Natural killer cell treated with Interleukin-12 subunit alpha and Interleukin-12 subunit beta and Interleukin-15 and Interleukin-18, amount 100 ng/mL, for 72 hours (primary cell): ENCODE data around the gene UBN2. TPM values are rescaled to one million over a fixed set of nuclear protein-coding genes. Genes with fewer than 3 reads are reported as not detected.
"Not testable (repeated sequence)": the region's sequence is repeated elsewhere in the genome, so short reads cannot be mapped to it uniquely, and the experiment has no call there.

ENCODE experiments used
- ATAC-seq, 2 donors: fragments of 150-1000 bp; cut with Tn5 transposase in 1 of 2; sonication (Bioruptor Pico), chemical (Tn5 transposase) in 1 of 2; 2 replicates each; pipeline ENCODE4 v1.10.0; 2021
- DNase-seq: peaks from one replicate; pipeline ENCODE4 v3.0.0; 2022; ENCODE audit warnings: low spot score
- H3K27ac Mint-ChIP-seq, 2 donors: 1 replicate in 1 of 2; 2 replicates in 1 of 2; pipeline ENCODE4 v1.8.0; 2022; ENCODE audit warnings: mixed read lengths in 2 of 2, mild to moderate bottlenecking in 1 of 2, moderate library complexity in 1 of 2
- H3K27me3 Mint-ChIP-seq, 2 donors: 1 replicate in 1 of 2; 2 replicates in 1 of 2; pipeline ENCODE4 v1.8.0; 2022; ENCODE audit warnings: mixed read lengths in 2 of 2
- H3K36me3 Mint-ChIP-seq: one replicate; pipeline ENCODE4 v1.8.0; 2022; ENCODE audit warnings: mixed read lengths
- H3K4me1 Mint-ChIP-seq, 2 donors: 1 replicate in 1 of 2; 2 replicates in 1 of 2; pipeline ENCODE4 v1.8.0; 2022; ENCODE audit warnings: low read depth in 2 of 2, mixed read lengths in 2 of 2, mild to moderate bottlenecking in 1 of 2
- H3K4me3 Mint-ChIP-seq: one replicate; pipeline ENCODE4 v1.8.0; 2022; ENCODE audit warnings: mixed read lengths
- H3K9me3 Mint-ChIP-seq: 2 replicates; pipeline ENCODE4 v1.8.0; 2022; ENCODE audit warnings: mixed read lengths
- total RNA-seq, 2 donors: library from RNA; stranded (reverse); gene quantifications; one replicate each; pipeline ENCODE4 v1.2.3, GENCODE V29; 2022

The UBN2 gene
- total RNA-seq, 2 donors from 2014 or later = 14.7 to 17.9 TPM

DNA sequence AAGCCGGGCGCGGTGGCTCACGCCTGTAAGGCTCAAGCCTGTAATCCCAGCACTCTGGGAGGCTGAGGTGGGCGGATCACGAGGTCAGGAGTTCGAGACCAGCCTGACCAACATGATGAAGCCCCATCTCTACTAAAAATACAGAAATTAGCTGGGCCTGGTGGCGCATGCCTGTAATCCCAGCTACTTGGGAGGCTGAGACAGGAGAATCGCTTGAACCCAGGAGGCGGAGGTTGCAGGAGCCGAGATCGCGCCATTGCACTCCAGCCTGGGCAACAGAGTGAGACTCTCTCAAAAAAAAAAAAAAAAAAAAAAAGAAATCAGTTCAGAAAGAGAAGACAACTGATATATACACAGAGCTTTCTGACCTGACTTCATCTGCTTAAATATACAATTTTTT lies 102.4 kb downstream of the UBN2 start:
- not testable (repeated sequence) for DNase-seq, ATAC-seq, H3K4me3 Mint-ChIP-seq, H3K27me3 Mint-ChIP-seq, H3K9me3 Mint-ChIP-seq, H3K27ac Mint-ChIP-seq, H3K36me3 Mint-ChIP-seq, H3K4me1 Mint-ChIP-seq

DNA sequence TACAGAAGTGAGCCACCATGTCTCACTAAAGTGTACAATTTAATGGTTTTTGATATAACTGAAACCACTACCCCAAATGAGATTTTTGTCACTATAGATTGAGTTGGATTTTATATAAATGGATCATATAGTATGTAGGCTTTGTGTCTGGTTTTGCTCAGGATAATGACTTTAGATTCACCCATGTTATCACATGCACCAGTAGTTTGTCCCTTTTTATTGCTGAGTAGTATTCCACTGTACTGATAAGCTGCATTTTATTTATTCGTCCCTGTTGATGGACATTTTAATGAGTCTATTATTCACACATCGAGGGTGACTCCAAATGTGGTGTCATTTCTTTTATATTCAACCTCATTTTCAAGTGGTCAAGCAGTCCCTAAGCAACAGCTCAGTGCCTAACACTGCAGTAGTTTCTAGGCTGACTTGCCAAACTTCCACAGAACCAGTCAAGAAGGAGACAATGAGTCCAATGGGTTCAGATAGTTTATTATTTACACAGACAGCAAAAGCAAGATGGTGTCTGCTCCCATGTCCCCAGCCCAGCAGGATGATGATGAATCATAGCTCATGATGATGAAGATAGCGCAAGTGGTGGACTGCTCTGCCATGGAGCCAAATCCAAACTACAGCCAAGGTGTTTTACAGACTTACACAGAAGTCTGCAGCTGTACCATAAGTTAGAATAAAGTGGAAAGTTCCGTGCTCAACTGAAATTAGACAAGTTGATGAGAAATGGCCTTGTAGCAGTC lies 103.5 kb downstream of the UBN2 start:
- no peak overlapping the region for H3K4me3 Mint-ChIP-seq
- H3K36me3 Mint-ChIP-seq = peaks cover 6% of the 10 kb centered on the region
- no peak for ATAC-seq
- H3K4me1 Mint-ChIP-seq = peaks cover 7 to 14% of the 10 kb centered on the region in 2 donors
- H3K9me3 Mint-ChIP-seq = peaks cover 5% of the 10 kb centered on the region
- no peak overlapping the region for H3K27ac Mint-ChIP-seq
- no peak for DNase-seq
- no peaks in the 10 kb centered on the region for H3K27me3 Mint-ChIP-seq

DNA sequence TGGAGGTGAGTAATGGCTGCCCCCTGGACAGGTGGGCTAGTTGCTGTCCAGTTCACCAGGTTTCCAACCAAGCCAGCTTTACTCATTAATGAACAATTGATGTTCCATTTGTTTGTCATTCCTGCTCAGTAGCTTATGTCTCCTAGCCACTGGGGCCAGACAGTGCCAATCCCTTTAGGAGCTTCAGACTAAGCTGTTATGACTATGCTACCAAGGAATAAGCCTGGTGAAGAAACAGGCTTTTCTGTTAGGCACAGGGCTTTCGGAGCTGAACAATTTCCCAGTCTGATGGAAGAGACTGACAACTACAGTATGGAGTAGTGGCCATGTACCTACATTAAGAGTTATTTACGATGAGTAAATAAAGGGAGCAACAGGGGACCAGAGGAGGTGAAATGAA lies 108.0 kb downstream of the UBN2 start:
- H3K27ac Mint-ChIP-seq = peak overlapping the region; percentile 99 to 100
- peaks cover 26 to 28% of the 10 kb centered on the region in 2 donors for H3K4me1 Mint-ChIP-seq
- H3K4me3 Mint-ChIP-seq = peak overlapping the region; percentile 86
- H3K27me3 Mint-ChIP-seq = no peaks in the 10 kb centered on the region
- H3K36me3 Mint-ChIP-seq = peaks cover 13% of the 10 kb centered on the region
- H3K9me3 Mint-ChIP-seq = peaks cover 5% of the 10 kb centered on the region
- DNase-seq (no peak), ATAC-seq (no peak)

DNA sequence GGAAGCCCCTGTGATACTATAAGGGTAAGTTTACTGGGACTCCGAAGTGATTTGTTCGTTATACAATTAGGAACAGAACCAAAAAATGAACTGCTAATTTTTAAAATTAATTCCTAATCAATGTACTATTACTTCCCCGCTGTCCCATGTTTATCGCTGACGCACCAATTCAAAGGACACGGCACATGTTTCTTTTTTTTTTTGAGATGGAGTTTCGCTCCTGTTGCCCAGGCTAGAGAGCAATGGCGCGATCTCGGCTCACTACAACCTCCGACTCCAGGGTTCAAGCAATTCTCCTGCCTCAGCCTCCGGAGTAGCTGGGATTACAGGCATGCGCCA lies 108.6 kb downstream of the UBN2 start:
- ATAC-seq (no peak), DNase-seq (no peak)
- H3K27me3 Mint-ChIP-seq = no peaks in the 10 kb centered on the region
- peak overlapping the region; percentile 99 to 100 for H3K27ac Mint-ChIP-seq
- H3K36me3 Mint-ChIP-seq = peaks cover 13% of the 10 kb centered on the region
- H3K4me3 Mint-ChIP-seq = peak overlapping the region; percentile 86
- H3K9me3 Mint-ChIP-seq = peaks cover 5% of the 10 kb centered on the region
- H3K4me1 Mint-ChIP-seq = peaks cover 26 to 28% of the 10 kb centered on the region in 2 donors

DNA sequence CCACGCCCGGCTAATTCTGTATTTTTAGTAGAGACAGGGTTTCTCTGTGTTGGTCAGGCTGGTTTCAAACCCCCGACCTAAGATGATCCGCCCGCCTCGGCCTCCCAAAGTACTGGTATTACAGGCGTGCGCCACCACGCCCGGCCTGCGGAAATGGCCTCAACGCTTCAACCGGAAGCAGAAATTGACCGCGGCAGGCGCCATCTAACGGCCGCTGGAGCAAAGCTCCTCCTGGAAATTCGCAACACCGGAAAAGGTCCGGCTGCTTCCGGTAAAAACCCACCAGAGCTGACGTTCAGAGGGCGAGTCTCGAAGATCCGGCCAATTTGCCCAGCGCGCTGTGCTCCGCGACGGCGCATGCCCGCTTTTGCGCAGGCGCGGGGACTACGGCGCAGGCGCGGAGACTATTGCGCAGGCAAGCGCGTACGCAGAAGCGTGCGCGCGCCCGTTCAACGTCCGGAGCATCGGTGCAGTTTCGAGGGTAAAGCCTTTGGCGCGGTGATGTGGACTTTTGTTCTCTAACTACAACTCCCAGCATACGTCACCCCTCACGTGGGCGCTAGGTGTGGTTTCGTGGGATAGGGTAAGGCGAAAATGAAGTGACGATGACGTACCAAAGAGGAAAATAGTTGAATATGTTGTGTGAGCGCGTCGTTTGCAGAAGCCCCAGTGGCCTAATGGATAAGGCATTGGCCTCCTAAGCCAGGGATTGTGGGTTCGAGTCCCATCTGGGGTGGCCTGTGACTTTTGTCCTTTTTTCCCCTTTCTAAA lies 109.2 kb downstream of the UBN2 start:
- DNase-seq = peak; percentile 98
- peak overlapping the region; percentile 86 for H3K4me3 Mint-ChIP-seq
- H3K27ac Mint-ChIP-seq = peak overlapping the region; percentile 99 to 100

DNA sequence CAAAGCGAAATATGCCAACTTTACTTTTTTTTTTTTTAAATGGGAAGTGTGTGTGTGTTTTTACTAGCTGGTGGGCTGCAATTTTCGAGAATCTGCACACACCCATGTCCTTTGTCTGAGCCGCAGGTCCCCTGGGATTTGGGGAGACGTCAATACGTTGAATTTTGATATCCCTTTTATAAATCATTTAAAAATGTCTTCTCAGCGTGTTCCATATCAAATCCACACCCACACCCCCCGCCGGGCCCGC lies 109.7 kb downstream of the UBN2 start:
- Mint-ChIP-seq H3K4me1 (peaks cover 26 to 28% of the 10 kb centered on the region in 2 donors), H3K27me3 (no peaks in the 10 kb centered on the region), H3K9me3 (peaks cover 5% of the 10 kb centered on the region), H3K4me3 (peak overlapping the region; percentile 86), H3K36me3 (peaks cover 13% of the 10 kb centered on the region), H3K27ac (peak overlapping the region; percentile 99 to 100)
- DNase-seq (no peak), ATAC-seq (no peak)

More for the DNA sequence above, 109.2 kb downstream of the UBN2 start:
- peak; percentile 89 to 92 for ATAC-seq
- H3K36me3 Mint-ChIP-seq = peaks cover 13% of the 10 kb centered on the region
- no peaks in the 10 kb centered on the region for H3K27me3 Mint-ChIP-seq
- H3K9me3 Mint-ChIP-seq = peaks cover 5% of the 10 kb centered on the region
- H3K4me1 Mint-ChIP-seq = peaks cover 26 to 28% of the 10 kb centered on the region in 2 donors

DNA sequence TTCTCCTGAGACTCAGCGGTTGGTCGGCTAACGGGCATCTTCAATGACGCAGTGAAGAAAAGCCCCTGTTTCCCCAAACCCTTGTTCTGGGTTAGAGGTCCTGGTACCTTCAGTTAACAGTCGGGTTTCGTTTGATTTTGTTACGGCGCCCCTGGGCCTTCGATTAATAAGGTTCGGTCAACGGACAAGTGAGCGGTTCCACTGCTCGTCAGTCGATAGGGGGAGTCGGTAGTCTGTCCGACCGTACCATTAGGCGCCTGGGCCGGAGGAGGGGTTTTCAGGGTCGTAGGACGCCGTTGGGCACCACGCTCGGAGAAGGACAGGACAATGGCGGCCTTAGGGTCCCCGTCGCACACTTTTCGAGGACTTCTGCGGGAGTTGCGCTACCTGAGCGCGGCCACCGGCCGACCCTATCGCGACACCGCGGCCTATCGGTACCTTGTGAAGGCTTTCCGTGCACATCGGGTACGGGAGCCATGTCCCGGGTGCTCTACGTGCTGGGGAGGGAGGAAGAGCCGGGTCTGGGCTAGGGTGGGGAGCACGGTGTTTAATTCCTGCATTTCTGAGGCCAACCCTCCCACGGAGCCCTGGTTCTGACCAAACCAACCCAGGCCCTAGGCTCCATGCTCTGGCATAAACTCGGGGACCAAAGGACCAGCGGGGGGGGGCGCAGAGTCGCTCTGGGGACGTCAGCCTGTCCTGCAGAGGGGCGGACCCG lies 110.2 kb downstream of the UBN2 start, which contains the start of gene FMC1:
Gene FMC1 (plus strand): TSS at position 280 of the 718 bp plus-strand sequence. CDS start 48 bp downstream, at position 328.
- peaks cover 5% of the 10 kb centered on the region for H3K9me3 Mint-ChIP-seq
- H3K4me1 Mint-ChIP-seq = peaks cover 26 to 28% of the 10 kb centered on the region in 2 donors
- DNase-seq = peak; percentile 91
- peak; percentile 74 to 78 for ATAC-seq
- peaks cover 13% of the 10 kb centered on the region for H3K36me3 Mint-ChIP-seq
- peak within 1 kb of the TSS; percentile 86 for H3K4me3 Mint-ChIP-seq
- H3K27ac Mint-ChIP-seq = peak within 1 kb of the TSS; percentile 99 to 100
- H3K27me3 Mint-ChIP-seq = no peaks in the 10 kb centered on the region

DNA sequence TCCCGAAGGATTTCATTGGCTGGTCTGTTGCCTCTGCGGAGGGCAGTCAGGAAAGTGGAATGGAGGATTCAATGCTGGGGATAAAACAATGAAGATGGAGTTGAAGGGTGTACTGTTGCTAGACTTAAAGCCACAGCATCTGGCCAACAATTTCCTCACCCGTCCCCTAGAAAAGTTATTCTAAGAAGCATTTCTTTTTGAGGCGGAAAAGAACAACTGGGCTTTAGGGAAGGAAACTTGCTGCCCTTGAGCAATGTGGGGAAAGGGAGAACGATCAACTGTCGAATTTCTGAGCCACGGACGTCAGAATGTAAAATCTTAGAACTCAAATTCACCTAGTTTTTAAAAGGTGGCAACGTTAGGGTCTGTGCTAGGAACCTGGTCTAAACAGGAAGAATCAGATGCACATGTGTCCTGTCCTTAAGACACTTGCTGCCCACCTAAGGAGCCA lies 110.8 kb downstream of the UBN2 start:
- H3K9me3 Mint-ChIP-seq = peaks cover 5% of the 10 kb centered on the region
- no peaks in the 10 kb centered on the region for H3K27me3 Mint-ChIP-seq
- H3K27ac Mint-ChIP-seq = peak overlapping the region; percentile 99 to 100
- no peak for DNase-seq
- peak overlapping the region; percentile 86 for H3K4me3 Mint-ChIP-seq
- no peak for ATAC-seq
- peaks cover 15% of the 10 kb centered on the region for H3K36me3 Mint-ChIP-seq
- peaks cover 26 to 28% of the 10 kb centered on the region in 2 donors for H3K4me1 Mint-ChIP-seq

DNA sequence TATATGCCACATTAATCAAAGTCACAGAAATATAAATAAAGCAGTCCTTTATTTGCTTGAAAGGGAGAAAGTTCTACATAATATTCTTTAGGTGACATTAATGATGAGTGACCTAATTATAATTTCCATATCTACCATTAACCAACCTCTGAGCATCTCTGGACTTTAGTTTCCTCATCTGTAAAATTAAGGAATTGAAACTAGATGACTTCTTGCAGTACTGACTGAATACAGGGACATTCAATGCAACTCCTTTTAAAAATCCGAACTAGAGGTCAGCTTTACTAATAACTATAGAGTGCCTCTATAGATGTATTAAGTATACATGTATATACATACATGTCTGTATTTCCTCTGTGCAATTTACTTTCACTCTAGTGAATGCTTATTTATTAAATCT lies 114.0 kb downstream of the UBN2 start:
- H3K4me1 Mint-ChIP-seq = peaks cover 20% of the 10 kb centered on the region in 2 donors
- H3K27ac Mint-ChIP-seq = no peak overlapping the region
- DNase-seq (no peak), ATAC-seq (no peak)
- H3K9me3 Mint-ChIP-seq = no peaks in the 10 kb centered on the region
- H3K4me3 Mint-ChIP-seq = no peak overlapping the region
- peaks cover 12% of the 10 kb centered on the region for H3K36me3 Mint-ChIP-seq
- H3K27me3 Mint-ChIP-seq = no peaks in the 10 kb centered on the region

DNA sequence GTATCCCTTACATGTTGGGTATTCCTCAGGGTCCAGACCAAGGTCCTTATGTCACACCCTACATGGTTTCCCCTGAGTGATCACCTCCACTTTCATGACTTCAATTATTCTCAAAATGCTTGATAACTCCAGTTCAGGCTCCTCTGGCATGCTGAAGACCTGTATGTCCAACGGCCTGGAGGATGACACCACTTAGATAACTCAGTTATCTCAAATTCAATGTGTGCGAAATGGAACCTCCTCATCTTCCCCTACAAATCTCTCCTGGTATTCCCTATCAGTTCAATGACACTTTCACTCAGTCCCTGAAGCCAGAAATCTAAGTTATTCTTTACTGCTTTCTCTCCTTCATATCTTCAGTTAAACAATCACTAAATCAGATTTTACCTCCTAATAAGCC lies 120.0 kb downstream of the UBN2 start:
- Mint-ChIP-seq H3K4me1 (peaks cover 0 to 13% of the 10 kb centered on the region in 2 donors), H3K27ac (no peak overlapping the region), H3K27me3 (no peaks in the 10 kb centered on the region), H3K36me3 (peaks cover 11% of the 10 kb centered on the region), H3K9me3 (no peaks in the 10 kb centered on the region), H3K4me3 (no peak overlapping the region)
- ATAC-seq (no peak), DNase-seq (no peak)

DNA sequence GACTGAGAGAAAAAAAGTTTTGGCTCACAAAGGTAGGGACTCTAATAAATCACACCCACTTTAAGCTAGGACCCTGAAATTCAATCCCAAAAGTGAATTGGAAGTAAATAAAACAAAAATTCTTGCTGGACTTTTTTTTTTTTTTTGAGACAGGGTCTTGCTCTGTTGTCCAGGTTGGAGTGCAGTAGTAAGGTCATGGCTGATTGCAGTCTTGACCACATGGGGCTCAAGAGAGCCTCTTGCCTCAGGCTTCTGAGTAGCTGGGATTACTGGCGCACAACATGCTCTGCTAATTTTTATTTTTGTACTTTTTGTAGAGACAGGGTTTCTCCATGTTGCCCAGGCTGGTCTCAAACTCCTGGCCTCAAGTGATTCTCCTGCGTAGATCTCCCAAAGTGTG lies 123.7 kb downstream of the UBN2 start:
- peaks cover 6% of the 10 kb centered on the region for H3K36me3 Mint-ChIP-seq
- DNase-seq = no peak
- no peaks in the 10 kb centered on the region for H3K27me3 Mint-ChIP-seq
- no peak for ATAC-seq
- H3K27ac Mint-ChIP-seq = no peak overlapping the region
- no peak overlapping the region for H3K4me3 Mint-ChIP-seq
- peaks cover 0 to 19% of the 10 kb centered on the region in 2 donors for H3K4me1 Mint-ChIP-seq
- H3K9me3 Mint-ChIP-seq = no peaks in the 10 kb centered on the region

DNA sequence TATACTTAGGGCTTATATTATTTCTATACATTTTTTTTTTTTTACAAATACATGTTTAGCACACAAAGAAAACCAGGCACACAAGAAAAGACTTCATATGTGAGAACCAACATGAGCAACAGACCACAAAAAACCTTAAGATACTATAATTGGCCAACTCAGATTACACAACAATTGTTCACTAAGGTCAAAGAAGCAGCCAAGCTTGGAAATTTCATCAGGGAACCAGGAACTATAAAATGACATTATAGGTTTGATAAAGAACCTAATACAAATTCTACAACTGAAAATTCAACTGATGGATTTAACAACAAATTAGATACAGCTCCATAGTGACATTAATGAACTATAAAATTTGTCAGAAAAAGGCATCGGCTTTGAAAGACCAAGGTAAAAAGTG lies 124.3 kb downstream of the UBN2 start:
- no peaks in the 10 kb centered on the region for H3K27me3 Mint-ChIP-seq
- H3K36me3 Mint-ChIP-seq = peaks cover 6% of the 10 kb centered on the region
- no peaks in the 10 kb centered on the region for H3K9me3 Mint-ChIP-seq
- ATAC-seq (no peak), DNase-seq (no peak)
- no peak overlapping the region for H3K27ac Mint-ChIP-seq
- H3K4me1 Mint-ChIP-seq = peaks cover 0 to 18% of the 10 kb centered on the region in 2 donors
- no peak overlapping the region for H3K4me3 Mint-ChIP-seq
